Measurements from ENCODE around the gene NOVA2.
"Not testable (repeated sequence)": the region's sequence is repeated elsewhere in the genome, so short reads cannot be mapped to it uniquely, and the experiment has no call there.

The NOVA2 gene

DNA sequence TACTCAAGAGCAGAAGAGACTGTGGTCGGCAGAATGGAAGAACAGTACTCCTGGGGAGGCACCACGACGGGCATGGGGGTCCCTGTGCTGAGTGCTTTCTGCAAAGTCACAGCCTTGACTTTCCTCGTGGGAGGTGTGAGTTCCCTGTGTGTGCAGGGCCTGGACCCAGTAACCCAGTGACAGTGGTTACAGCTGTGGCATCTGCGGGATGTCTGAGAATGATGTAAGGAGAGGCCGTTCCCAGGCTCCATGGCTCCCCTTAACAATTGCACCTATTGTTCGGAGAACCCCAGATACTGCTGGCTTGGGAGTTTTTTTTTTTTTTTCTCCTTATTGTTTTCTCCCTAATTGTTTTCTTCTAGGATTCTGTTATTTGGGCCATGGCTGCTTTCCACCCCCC is 54.0 kb downstream of the NOVA2 start:
- DNase-seq: no peak

DNA sequence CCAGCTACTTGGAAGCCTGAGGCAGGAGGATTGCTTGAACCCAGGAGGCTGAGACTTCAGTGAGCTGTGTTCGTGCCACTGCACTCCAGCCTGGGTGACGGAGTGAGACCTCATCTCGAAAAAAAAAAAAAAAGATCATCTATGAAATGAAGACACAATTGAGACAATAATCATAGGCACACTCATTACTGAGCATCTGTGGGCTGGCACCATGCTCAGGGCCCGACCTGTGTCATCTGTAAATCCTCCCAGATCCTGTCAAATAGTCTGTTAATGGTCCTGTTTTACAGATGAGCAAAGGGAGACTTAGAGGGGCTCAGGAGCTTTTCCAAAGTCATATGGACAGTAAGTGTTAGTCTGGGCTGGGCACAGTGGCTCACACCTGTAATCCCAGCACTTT is 54.9 kb downstream of the NOVA2 start:
- DNase-seq: no peak

DNA sequence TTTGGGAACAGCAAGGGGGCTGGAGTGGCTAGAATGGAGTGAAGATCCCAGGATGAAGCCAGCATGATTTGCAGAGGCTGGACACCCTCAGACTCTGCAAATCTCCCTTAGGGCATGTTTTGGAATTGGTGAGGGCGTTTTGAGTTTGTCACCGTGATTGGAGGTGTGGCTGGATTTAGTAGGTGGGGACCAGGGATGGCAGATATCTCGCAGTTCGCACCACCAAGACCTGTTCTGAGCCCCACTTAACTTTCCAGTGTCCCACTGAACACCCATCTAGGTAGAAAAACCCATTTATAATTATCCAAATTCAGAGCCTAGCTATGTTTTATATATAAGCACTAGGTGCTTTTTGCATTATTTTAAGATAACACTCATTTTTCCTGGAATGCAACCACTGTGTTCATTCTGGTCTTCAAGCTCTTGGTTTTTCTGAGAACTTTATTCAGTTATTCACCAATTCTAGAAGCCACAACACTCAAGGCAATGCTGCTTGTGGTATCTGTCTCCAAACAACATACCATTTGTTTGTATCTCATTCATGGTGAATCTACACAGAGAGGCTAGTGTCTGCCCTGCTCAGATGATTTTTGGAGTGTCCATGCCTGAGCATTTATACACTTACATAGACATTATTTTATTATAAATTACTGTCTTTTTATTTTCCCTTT is 56.1 kb downstream of the NOVA2 start:
- DNase-seq: no peak

- DNase-seq: no peak
Observed at GRCh38 chr19:45913874-45914830, 59.5 kb downstream of the NOVA2 start, which contains the start of gene NANOS2. TSS of gene NANOS2 (minus strand) at chr19:45914778. CDS start at chr19:45914693, 85 bp downstream.

- DNase-seq: no peak
Observed at GRCh38 chr19:45911291-45911690, 62.4 kb downstream of the NOVA2 start.

DNA sequence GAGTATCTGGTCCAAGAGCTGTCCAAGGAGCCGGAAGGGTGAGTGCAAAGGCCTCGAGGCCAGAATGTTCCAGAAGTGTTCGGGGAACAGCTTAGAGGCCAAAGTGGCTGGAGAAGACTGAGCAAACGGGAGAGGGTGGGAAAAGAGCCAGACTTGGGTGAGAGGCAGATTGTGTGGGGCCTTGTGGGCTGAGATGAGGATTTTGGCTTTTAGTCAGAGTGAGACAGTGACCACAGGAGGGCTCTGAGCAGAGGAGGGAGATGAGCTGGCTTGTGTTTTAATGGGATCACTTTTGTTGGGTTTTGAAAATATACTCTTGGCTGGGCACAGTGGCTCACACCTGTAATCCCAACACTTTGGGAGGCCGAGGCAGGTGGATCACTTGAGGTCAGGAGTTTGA is 64.7 kb downstream of the NOVA2 start:
- DNase-seq: no peak

- DNase-seq: no peak
Observed at GRCh38 chr19:45906221-45906620, 67.4 kb downstream of the NOVA2 start.

DNA sequence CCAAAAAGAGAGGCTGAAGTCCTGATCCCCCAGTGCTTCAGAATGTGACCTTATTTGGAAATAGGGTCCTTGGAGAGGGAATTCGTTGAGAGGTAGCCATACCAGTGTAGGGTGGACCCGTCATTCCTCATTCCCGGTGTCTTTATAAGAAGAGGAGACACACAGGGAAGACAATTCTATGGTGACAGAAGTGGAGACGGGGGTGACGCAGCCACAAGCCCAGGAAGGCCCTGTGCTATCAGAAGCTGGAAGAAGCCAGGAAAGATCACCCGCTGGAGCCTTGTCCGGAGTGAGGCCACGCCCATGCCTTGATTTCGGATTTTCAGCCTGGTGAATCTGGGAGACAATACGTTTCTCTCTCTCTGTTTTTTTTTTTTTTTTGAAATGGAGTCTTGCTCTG is 68.7 kb downstream of the NOVA2 start:
- no peak for DNase-seq

- peak; percentile 99 for DNase-seq
Observed at GRCh38 chr19:45902651-45903625, 70.7 kb downstream of the NOVA2 start.

GRCh38 chr19:45901912-45902650 is 71.6 kb downstream of the NOVA2 start, which contains the start of gene MYPOP:
TSS of gene MYPOP (minus strand) at chr19:45902613. CDS start at chr19:45901773, 840 bp downstream.
- no peak for DNase-seq

DNA sequence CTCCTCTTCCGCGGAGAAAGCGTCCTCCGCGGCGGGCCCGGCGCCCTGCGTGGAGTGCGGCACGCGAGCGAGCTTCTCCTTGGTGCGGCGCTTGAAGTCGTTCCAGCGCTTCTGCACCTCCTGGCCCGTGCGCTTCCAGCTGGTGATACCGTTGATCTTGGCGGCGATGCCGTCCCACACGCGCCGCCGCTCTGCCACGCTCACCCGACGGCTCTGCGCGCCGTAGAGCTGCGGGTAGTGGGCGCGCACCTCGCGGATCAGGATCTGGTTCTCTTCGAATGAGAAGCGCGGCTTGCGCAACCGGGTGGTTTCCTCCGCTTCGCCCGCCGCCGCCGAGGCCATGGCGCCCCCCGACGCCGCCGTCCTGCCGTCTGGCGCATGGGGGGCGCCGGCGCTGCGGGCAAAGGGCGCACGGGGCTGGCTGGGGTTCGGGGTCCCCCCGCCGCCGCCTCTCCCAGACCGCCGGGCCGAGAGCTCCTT is 72.2 kb downstream of the NOVA2 start:
- peak; percentile 29 to 38 for DNase-seq

- DNase-seq: no peak
Observed at GRCh38 chr19:45900738-45901431, 72.8 kb downstream of the NOVA2 start.

DNA sequence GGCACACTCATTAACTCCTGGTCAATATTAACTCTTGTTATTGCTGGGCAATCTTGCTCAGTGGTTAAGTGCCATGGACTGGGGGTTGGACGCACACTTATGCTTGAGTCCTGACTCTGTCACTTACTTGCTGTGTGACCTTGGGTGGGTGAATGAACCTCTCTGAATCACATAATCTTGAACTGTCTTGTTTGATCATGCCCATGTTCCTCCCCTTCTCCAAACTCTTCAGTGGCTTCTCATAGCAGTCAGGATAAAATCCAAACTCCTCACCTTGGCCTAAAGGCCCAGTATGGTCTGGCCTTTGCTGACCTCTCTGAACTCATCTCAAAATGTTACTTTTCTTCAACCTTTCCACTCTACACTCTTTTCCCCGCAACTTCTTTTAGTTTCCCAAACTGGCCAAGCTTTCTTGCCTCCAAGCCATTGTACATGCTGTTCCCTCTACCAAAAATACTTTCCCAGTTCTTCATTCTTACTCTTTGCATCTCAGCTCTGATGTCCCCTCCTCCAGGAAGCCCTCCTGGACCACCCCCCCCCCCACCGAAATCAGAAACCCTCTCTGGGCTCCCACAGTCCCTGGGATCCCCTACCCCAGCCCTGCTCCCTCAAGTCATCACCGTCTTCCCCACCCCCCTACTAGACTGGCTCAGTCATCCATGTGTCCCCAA is 73.6 kb downstream of the NOVA2 start:
- no peak for DNase-seq

DNA sequence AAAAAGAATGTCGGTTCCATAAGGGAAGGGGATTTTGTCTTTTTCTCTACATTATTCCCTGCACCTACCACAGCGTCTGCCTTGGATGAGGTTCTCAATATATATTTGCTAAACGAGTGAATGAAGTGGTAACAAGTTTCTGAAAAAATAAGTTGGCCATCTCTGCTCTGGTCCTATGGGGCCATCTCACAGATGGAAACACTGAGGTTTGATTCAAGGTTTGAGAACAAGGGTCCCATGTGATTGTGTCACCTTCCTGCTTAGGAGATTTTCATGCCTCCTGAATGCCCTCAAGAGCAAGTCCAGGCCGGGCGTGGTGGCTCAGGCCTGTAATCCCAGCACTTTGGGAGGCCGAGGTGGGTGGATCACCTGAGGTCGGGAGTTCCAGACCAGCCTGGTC is 74.4 kb downstream of the NOVA2 start:
- no peak for DNase-seq

GRCh38 chr19:45897261-45897812 is 76.3 kb downstream of the NOVA2 start:
- no peak for DNase-seq

GRCh38 chr19:45895983-45896599 is 77.6 kb downstream of the NOVA2 start:
- not testable (repeated sequence) for DNase-seq

GRCh38 chr19:45895519-45895972 is 78.1 kb downstream of the NOVA2 start:
- DNase-seq: no peak

DNA sequence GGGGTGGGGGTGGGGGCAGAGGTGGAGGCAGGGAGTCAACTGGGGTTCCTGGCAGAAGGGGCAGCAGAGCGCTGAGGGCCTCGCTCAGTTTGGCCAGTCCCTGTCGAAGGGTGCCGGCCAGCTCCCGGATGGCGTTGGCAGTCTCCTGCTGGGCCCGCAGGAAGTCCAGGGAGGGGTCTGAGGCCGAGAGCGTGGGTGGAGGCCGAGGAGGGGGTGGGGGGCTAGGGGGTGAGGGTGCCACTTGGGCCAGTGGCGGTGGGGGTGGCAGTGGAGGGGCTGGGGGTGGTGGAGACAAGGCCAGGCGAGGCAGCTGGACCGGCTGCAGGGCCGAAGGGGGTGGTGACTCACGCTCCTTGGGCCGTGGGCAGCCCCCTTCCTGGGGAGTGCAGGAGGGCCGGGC is 82.8 kb downstream of the NOVA2 start:
- DNase-seq: no peak

DNA sequence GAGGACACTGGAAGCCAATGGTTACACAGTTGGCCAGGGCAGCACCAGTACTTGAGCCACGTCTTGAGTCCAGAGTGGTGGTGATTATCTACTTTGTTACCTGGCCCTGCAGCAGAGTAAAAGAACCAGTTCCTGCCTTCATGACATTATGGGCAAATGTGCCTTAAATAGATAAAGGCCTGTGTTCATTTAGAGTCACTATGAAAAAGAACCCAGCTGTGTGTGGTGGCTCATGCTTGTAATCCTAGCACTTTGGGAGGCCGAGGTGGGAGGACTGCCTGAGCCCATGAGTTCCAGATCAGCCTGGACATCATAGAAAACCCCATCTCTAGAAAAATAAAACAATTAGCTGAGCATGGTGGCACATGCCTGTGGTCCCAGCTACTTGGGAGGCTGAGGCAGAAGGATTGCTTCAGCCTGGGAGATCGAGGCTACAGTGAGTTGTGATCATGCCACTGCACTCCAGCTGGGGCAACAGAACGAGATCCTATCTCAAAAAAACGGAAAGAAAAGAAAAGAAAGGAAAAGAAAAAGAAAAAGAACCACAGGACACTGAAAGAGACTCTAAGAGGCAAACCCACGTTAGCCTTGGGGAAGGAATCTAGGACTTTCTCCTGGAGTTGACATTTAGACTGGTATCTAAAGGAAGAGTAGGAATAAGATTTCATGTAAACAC is 84.3 kb downstream of the NOVA2 start:
- DNase-seq: no peak

Measured in CD4-positive, alpha-beta T cell treated with Interleukin-4 for 1 hour (primary cell).